Measurements from ENCODE around the gene ADAMTSL3.

GRCh38 chr15:84057714-84058331 lies 403.9 kb downstream of the ADAMTSL3 start:
- TF ChIP-seq CTCF (IDR thresholded peaks at IDR 0.05), result no peak
- no peak for TF ChIP-seq EZH2 (IDR thresholded peaks at IDR 0.05)
